NT2/D1 (cell line): ENCODE measurements around the gene CCDC57.

ENCODE experiments used
- DNase-seq: peaks from one replicate; pipeline ENCODE4 v3.0.0-alpha.2; 2011; ENCODE audit warnings: low read depth, low spot score
- H3K27me3 ChIP-seq: 2 replicates; pipeline ENCODE4 v1.6.0; 2011; ENCODE audit warnings: mild to moderate bottlenecking; ENCODE audit not compliant: insufficient read length, insufficient read depth
- H3K36me3 ChIP-seq: 2 replicates; pipeline ENCODE4 v1.6.1; 2011; ENCODE audit warnings: mild to moderate bottlenecking, low read length, mixed read lengths; ENCODE audit not compliant: insufficient read depth, insufficient read length
- H3K4me1 ChIP-seq: 2 replicates; pipeline ENCODE4 v1.5.1; 2011; ENCODE audit not compliant: insufficient read depth, insufficient read length
- H3K4me3 ChIP-seq: 2 replicates; pipeline ENCODE4 v1.5.1; 2011; ENCODE audit warnings: low read depth; ENCODE audit not compliant: insufficient read length
- H3K9ac ChIP-seq: 2 replicates; pipeline ENCODE4 v1.6.0; 2011; ENCODE audit warnings: low read depth; ENCODE audit not compliant: insufficient read length
- H3K9me3 ChIP-seq: 2 replicates; pipeline ENCODE4 v1.5.1; 2011; ENCODE audit warnings: mild to moderate bottlenecking, low read length; ENCODE audit not compliant: insufficient read depth
- SUZ12 ChIP-seq: IDR thresholded peaks from 2 replicates; pipeline ENCODE4 v1.6.1; 2011; ENCODE audit not compliant: insufficient read length, insufficient read depth; ENCODE audit errors: extremely low read depth
- YY1 ChIP-seq: IDR thresholded peaks from 2 replicates; pipeline ENCODE4 v1.6.1; 2011; ENCODE audit not compliant: insufficient read length, insufficient read depth
- ZNF274 ChIP-seq: IDR thresholded peaks from 2 replicates; pipeline ENCODE4 v1.6.1; 2011; ENCODE audit warnings: mild to moderate bottlenecking, low read depth, low read length

Gene CCDC57

GRCh38 chr17:82080048-82080788 lies 132.4 kb downstream of the CCDC57 start:
- Histone ChIP-seq H3K9ac (peak overlapping the region; percentile 5), H3K36me3 (peaks cover 88% of the 10 kb centered on the region), H3K9me3 (no peaks in the 10 kb centered on the region), H3K4me3 (no peak overlapping the region), H3K27me3 (no peaks in the 10 kb centered on the region), H3K4me1 (peaks cover 19% of the 10 kb centered on the region)
- no peak for DNase-seq
- TF ChIP-seq SUZ12 (no peak), YY1 (no peak), ZNF274 (no peak)

GRCh38 chr17:82079001-82079677 lies 133.5 kb downstream of the CCDC57 start:
- no peak overlapping the region for H3K9ac ChIP-seq
- no peaks in the 10 kb centered on the region for H3K9me3 ChIP-seq
- H3K4me3 ChIP-seq, result no peak overlapping the region
- TF ChIP-seq YY1 (no peak), SUZ12 (no peak), ZNF274 (no peak)
- peaks cover 77% of the 10 kb centered on the region for H3K36me3 ChIP-seq
- peaks cover 19% of the 10 kb centered on the region for H3K4me1 ChIP-seq
- DNase-seq, result no peak
- no peaks in the 10 kb centered on the region for H3K27me3 ChIP-seq

DNA sequence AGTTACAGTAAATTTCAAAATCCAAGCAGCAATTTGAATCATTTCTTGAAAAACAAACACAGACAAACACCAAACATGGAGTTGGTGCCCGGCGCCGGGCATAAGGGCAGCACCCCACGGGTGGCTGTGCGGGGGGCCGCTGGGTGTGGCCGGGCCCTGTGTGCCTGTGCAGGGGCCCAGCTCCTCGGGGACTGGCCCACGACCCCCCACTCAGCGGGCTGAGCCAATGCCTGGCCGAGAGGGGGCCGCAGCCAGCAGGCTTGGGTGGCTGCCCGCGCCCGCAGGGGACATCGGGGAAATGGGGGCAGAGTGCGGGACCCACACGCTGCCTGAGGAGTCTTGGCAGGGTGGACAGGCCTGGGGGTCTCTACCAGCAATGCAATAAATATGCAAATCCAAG lies 134.2 kb downstream of the CCDC57 start:
- H3K9ac ChIP-seq, result no peak overlapping the region
- no peaks in the 10 kb centered on the region for H3K27me3 ChIP-seq
- peaks cover 70% of the 10 kb centered on the region for H3K36me3 ChIP-seq
- H3K9me3 ChIP-seq, result no peaks in the 10 kb centered on the region
- no peak for TF ChIP-seq SUZ12
- H3K4me1 ChIP-seq, result peaks cover 19% of the 10 kb centered on the region
- no peak overlapping the region for H3K4me3 ChIP-seq
- no peak for DNase-seq

DNA sequence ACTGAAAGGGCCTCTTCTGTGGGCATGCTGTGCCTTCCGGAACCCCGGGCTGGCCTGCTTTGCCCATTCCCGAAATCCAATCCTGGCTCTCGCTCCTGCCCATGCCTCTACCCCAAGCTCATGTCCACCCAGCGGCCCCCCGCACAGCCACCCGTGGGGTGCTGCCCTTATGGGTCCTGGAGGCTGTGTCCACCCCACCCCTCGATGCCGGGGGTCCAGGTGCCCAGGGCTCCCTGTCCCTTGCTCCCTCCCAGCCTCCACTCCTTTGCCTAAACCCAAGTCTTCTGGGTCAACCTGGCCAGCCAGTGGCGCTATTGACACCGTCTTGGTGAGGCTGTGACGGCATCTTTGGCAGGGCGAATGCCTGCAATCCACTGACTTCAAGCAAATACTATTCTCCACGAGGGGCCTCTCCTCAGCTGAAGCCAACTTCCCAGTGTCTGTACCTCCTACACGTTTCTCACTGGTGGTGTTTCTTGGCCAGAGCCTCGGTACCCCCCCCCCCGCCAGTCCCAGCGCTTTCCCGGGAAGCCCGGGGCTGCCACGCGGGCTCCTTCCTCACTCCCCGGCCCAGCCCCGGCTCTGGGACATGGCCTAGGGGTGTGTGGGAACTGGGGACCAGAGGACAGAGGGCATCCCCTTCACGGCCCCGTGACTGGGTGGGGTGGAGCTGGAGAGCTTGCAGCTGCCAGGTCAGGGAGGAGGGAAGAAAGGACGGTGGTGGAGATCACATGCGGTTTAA lies 134.9 kb downstream of the CCDC57 start:
- TF ChIP-seq SUZ12 (no peak), YY1 (no peak), ZNF274 (no peak)
- Histone ChIP-seq H3K36me3 (peaks cover 63% of the 10 kb centered on the region), H3K4me3 (no peak overlapping the region), H3K9me3 (no peaks in the 10 kb centered on the region), H3K27me3 (no peaks in the 10 kb centered on the region), H3K9ac (no peak overlapping the region), H3K4me1 (peaks cover 19% of the 10 kb centered on the region)
- no peak for DNase-seq

DNA sequence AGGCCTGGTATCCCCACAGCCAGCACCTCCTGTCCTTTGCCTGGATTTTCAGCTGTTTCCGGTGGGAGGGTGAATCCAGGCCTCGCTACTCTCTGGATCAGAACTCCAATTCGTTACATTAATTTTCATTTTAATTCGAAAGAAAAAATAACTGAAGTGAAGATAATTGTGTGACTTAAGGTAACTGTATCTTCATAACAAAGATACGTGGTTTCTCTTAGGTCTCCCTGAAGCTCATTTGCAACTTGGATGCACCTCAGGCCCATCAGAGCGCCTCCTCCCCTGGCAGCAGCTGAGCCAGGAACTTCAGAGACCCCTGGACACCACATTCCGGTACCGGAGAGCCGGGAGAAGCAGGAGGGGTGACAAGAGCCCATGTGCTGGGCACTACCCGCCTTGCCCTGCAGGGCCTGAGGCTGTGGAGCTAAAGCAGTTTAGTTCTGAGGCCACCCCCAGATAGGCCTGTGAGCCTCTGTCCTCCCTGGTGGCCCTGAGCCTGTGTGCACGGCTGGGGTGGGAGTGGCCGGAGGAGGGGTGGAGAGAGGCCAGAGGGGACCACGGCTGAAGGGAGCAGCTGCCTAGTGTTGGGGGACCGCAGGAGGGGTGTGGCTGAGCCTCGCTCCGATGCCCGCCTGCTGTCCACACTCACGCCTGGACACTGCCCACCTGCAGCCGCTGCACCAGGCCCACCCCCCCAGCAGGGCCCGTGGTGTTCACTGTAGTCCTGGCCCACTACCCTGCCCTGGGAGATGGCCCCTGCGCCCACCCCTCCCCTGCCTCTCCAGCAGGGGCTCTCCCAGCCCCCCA lies 135.7 kb downstream of the CCDC57 start:
- Histone ChIP-seq H3K9me3 (no peaks in the 10 kb centered on the region), H3K9ac (peak overlapping the region; percentile 45), H3K4me1 (peaks cover 19% of the 10 kb centered on the region), H3K36me3 (peaks cover 55% of the 10 kb centered on the region), H3K27me3 (no peaks in the 10 kb centered on the region), H3K4me3 (no peak overlapping the region)
- TF ChIP-seq YY1 (no peak), SUZ12 (no peak), ZNF274 (no peak)
- no peak for DNase-seq

DNA sequence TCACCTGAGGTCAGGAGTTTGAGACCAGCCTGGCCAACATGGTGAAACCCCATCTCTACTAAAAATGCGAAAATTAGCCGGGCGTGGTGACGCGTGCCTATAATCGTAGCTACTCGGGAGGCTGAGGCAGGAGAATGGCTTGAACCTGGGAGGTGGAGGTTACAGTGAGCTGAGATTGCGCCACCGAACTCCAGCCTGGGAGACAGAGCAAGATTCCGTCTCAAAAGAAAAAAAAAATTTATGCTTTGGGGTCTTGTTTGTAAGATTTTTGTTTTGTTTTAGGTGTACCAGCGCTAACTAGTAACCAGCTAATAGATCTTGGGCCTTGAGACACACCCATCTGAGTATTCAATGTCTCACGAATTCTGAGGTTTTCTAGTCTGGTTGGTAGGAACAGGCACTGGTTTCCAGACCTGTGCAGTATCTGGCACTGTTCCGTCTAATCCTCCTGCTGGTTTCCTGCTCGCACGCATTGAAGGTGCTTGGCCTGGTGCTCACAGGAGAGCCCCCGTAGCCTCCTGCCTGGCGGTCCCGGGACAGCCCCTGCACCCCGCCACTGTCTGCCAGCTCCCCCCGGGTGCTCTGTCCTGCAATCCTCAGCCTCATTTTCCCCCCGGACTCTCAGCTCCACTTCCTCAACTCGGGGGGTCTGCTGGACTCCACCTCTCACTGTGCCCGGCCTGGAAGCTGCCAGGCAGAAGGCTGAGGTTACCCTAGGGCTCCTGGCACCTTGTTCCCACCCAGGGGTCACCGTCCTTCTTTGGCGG lies 136.4 kb downstream of the CCDC57 start:
- no peak for TF ChIP-seq SUZ12
- TF ChIP-seq ZNF274, result no peak
- TF ChIP-seq YY1, result no peak
- Histone ChIP-seq H3K36me3 (peaks cover 50% of the 10 kb centered on the region), H3K9me3 (no peaks in the 10 kb centered on the region)

More for the DNA sequence above, 136.4 kb downstream of the CCDC57 start:
- H3K27me3 ChIP-seq, result no peaks in the 10 kb centered on the region
- H3K9ac ChIP-seq, result no peak overlapping the region
- H3K4me1 ChIP-seq, result peaks cover 19% of the 10 kb centered on the region
- no peak overlapping the region for H3K4me3 ChIP-seq
- DNase-seq, result no peak
